Activated naive CD4-positive, alpha-beta T cell treated with anti-CD3 and anti-CD28 coated beads for 36 hours (primary cell): ENCODE data around the gene MGAT2. TPM values are rescaled to one million over a fixed set of nuclear protein-coding genes. Genes with fewer than 3 reads are reported as not detected.
"Not testable (repeated sequence)": the region's sequence is repeated elsewhere in the genome, so short reads cannot be mapped to it uniquely, and the experiment has no call there.

Source experiments
- CTCF ChIA-PET: fragments of 350-600 bp; sonication (Branson Sonifier 250); formaldehyde crosslinking; loops from one replicate; lab custom pipeline; 2021; ENCODE audit warnings: antibody characterized with exemption; lab: Charles Lee
- DNase-seq: peaks from one replicate; pipeline ENCODE4 v3.0.0-alpha.2; 2020
- H3K27ac Mint-ChIP-seq: one replicate; pipeline ENCODE4 v1.8.0; 2021; ENCODE audit warnings: mild to moderate bottlenecking, mixed read lengths
- H3K27me3 Mint-ChIP-seq: one replicate; pipeline ENCODE4 v1.8.0; 2021; ENCODE audit warnings: low read depth, mixed read lengths
- H3K36me3 Mint-ChIP-seq: one replicate; pipeline ENCODE4 v1.8.0; 2021; ENCODE audit warnings: low read depth, mixed read lengths
- H3K4me1 Mint-ChIP-seq: one replicate; pipeline ENCODE4 v1.8.0; 2021; ENCODE audit warnings: low read depth, mixed read lengths
- H3K4me3 Mint-ChIP-seq: one replicate; pipeline ENCODE4 v1.8.0; 2021; ENCODE audit warnings: mild to moderate bottlenecking, moderate library complexity, mixed read lengths
- H3K9me3 Mint-ChIP-seq: one replicate; pipeline ENCODE4 v1.8.0; 2021; ENCODE audit warnings: mixed read lengths
- intact Hi-C: fragments of 100-400 bp; cut with micrococcal nuclease; formaldehyde crosslinking; loops from one replicate; pipeline ENCODE4 v1.15.1; 2023
- total RNA-seq, 2 experiments: library from RNA; stranded (reverse); gene quantifications; one replicate each; pipeline ENCODE4 v1.2.3, GENCODE V29; 2021

MGAT2 gene
- total RNA-seq, 2 experiments from 2014 or later, result 20.6 to 20.7 TPM

- H3K9me3 Mint-ChIP-seq, result no peaks in the 10 kb centered on the region
- CTCF ChIA-PET, result interaction anchor here (0.8 kb wide), 2 partner anchors 20 to 176 kb away, joined by 3 to 4 read pairs; no protein-coding TSS in a partner anchor
- no peaks in the 10 kb centered on the region for H3K27me3 Mint-ChIP-seq
- no peak for DNase-seq
- intact Hi-C loops, result no loop called here
- H3K27ac Mint-ChIP-seq, result peak overlapping the region; percentile 93
- peaks cover 53% of the 10 kb centered on the region for H3K4me1 Mint-ChIP-seq
- peaks cover 34% of the 10 kb centered on the region for H3K36me3 Mint-ChIP-seq
- peak overlapping the region; percentile 20 for H3K4me3 Mint-ChIP-seq
These were observed 16.3 kb downstream of the MGAT2 start for GRCh38 chr14:49636866-49637265.

- Mint-ChIP-seq H3K9me3 (no peaks in the 10 kb centered on the region), H3K27me3 (no peaks in the 10 kb centered on the region), H3K4me1 (peaks cover 57% of the 10 kb centered on the region), H3K4me3 (no peak overlapping the region), H3K27ac (no peak overlapping the region), H3K36me3 (peaks cover 37% of the 10 kb centered on the region)
- CTCF ChIA-PET, result interaction anchor here (0.8 to 1.0 kb wide), 3 partner anchors 21 to 176 kb away, joined by 3 to 4 read pairs (median 3); no protein-coding TSS in a partner anchor
- no peak for DNase-seq
- intact Hi-C loops, result no loop called here
These were observed 17.0 kb downstream of the MGAT2 start for GRCh38 chr14:49637534-49638078.

GRCh38 chr14:49640540-49641417 lies 20.2 kb downstream of the MGAT2 start:
- H3K4me1 Mint-ChIP-seq, result peaks cover 55% of the 10 kb centered on the region
- intact Hi-C loops, result no loop called here
- H3K27ac Mint-ChIP-seq, result no peak overlapping the region
- H3K36me3 Mint-ChIP-seq, result peaks cover 37% of the 10 kb centered on the region
- no peaks in the 10 kb centered on the region for H3K27me3 Mint-ChIP-seq
- no peak overlapping the region for H3K4me3 Mint-ChIP-seq
- H3K9me3 Mint-ChIP-seq, result no peaks in the 10 kb centered on the region
- CTCF ChIA-PET, result no interaction called here
- no peak for DNase-seq

GRCh38 chr14:49641697-49642129 lies 21.1 kb downstream of the MGAT2 start:
- intact Hi-C loops, result no loop called here
- peaks cover 37% of the 10 kb centered on the region for H3K36me3 Mint-ChIP-seq
- H3K27ac Mint-ChIP-seq, result peak overlapping the region; percentile 8
- CTCF ChIA-PET, result no interaction called here
- peaks cover 47% of the 10 kb centered on the region for H3K4me1 Mint-ChIP-seq
- no peaks in the 10 kb centered on the region for H3K9me3 Mint-ChIP-seq
- no peaks in the 10 kb centered on the region for H3K27me3 Mint-ChIP-seq
- DNase-seq, result no peak
- no peak overlapping the region for H3K4me3 Mint-ChIP-seq

- intact Hi-C loops, result no loop called here
- H3K4me3 Mint-ChIP-seq, result no peak overlapping the region
- no peak for DNase-seq
- H3K27ac Mint-ChIP-seq, result peak overlapping the region; percentile 8
- peaks cover 39% of the 10 kb centered on the region for H3K36me3 Mint-ChIP-seq
- H3K4me1 Mint-ChIP-seq, result peaks cover 44% of the 10 kb centered on the region
- H3K9me3 Mint-ChIP-seq, result no peaks in the 10 kb centered on the region
- H3K27me3 Mint-ChIP-seq, result no peaks in the 10 kb centered on the region
- CTCF ChIA-PET, result interaction anchor here (1.2 kb wide), 1 partner anchor 676 kb away, joined by 3 read pairs; no protein-coding TSS in a partner anchor
These were observed 21.6 kb downstream of the MGAT2 start for GRCh38 chr14:49642163-49642562.

GRCh38 chr14:49653508-49653907 lies 32.9 kb downstream of the MGAT2 start:
- no peaks in the 10 kb centered on the region for H3K9me3 Mint-ChIP-seq
- DNase-seq, result no peak
- CTCF ChIA-PET, result no interaction called here
- no peaks in the 10 kb centered on the region for H3K27me3 Mint-ChIP-seq
- H3K4me1 Mint-ChIP-seq, result no peaks in the 10 kb centered on the region
- H3K27ac Mint-ChIP-seq, result no peak overlapping the region
- H3K4me3 Mint-ChIP-seq, result no peak overlapping the region
- H3K36me3 Mint-ChIP-seq, result peaks cover 14% of the 10 kb centered on the region
- intact Hi-C loops, result no loop called here

- H3K4me1 Mint-ChIP-seq, result no peaks in the 10 kb centered on the region
- no peak for DNase-seq
- intact Hi-C loops, result no loop called here
- H3K36me3 Mint-ChIP-seq, result peaks cover 14% of the 10 kb centered on the region
- H3K4me3 Mint-ChIP-seq, result no peak overlapping the region
- CTCF ChIA-PET, result interaction anchor here (0.6 kb wide), 2 partner anchors 30 to 111 kb away, joined by 3 read pairs; no protein-coding TSS in a partner anchor
- H3K27ac Mint-ChIP-seq, result no peak overlapping the region
- no peaks in the 10 kb centered on the region for H3K9me3 Mint-ChIP-seq
- H3K27me3 Mint-ChIP-seq, result no peaks in the 10 kb centered on the region
These were observed 33.9 kb downstream of the MGAT2 start for GRCh38 chr14:49654511-49654910.

GRCh38 chr14:49657500-49657899 lies 36.9 kb downstream of the MGAT2 start:
- H3K27ac Mint-ChIP-seq, DNase-seq, H3K4me3 Mint-ChIP-seq, intact Hi-C loops, H3K27me3 Mint-ChIP-seq, H3K4me1 Mint-ChIP-seq, H3K9me3 Mint-ChIP-seq, H3K36me3 Mint-ChIP-seq: not testable (repeated sequence)
- CTCF ChIA-PET, result interaction anchor here (0.7 to 1.2 kb wide), 2 partner anchors 53 to 71 kb away, joined by 4 to 5 read pairs; no protein-coding TSS in a partner anchor

- CTCF ChIA-PET, result interaction anchor here (1.0 to 1.3 kb wide), 2 partner anchors 22 to 26 kb away, joined by 3 read pairs; no protein-coding TSS in a partner anchor
- Mint-ChIP-seq H3K4me1 (no peaks in the 10 kb centered on the region), H3K27ac (no peak overlapping the region), H3K27me3 (no peaks in the 10 kb centered on the region), H3K4me3 (no peak overlapping the region), H3K9me3 (no peaks in the 10 kb centered on the region), H3K36me3 (peaks cover 12% of the 10 kb centered on the region)
- DNase-seq, result no peak
- intact Hi-C loops, result no loop called here
These were observed 39.2 kb downstream of the MGAT2 start for GRCh38 chr14:49659526-49660455.

GRCh38 chr14:49670475-49670874 lies 49.9 kb downstream of the MGAT2 start:
- H3K36me3 Mint-ChIP-seq, result peaks cover 41% of the 10 kb centered on the region
- no peaks in the 10 kb centered on the region for H3K9me3 Mint-ChIP-seq
- no peak overlapping the region for H3K27ac Mint-ChIP-seq
- intact Hi-C loops, result no loop called here
- no peaks in the 10 kb centered on the region for H3K4me1 Mint-ChIP-seq
- CTCF ChIA-PET, result no interaction called here
- no peaks in the 10 kb centered on the region for H3K27me3 Mint-ChIP-seq
- no peak overlapping the region for H3K4me3 Mint-ChIP-seq
- no peak for DNase-seq
